ENCODE results near the gene WTAP.
"Not testable (repeated sequence)": the region's sequence is repeated elsewhere in the genome, so short reads cannot be mapped to it uniquely, and the experiment has no call there.

The WTAP gene

GRCh38 chr6:159726918-159727716 is at the start of gene WTAP:
Gene WTAP (plus strand): TSS chr6:159727506. CDS start chr6:159736266, 8,760 bp downstream.
- DNase-seq (ENCODE audit: low read depth in 2 of 2): peak; percentile 92 to 93

DNA sequence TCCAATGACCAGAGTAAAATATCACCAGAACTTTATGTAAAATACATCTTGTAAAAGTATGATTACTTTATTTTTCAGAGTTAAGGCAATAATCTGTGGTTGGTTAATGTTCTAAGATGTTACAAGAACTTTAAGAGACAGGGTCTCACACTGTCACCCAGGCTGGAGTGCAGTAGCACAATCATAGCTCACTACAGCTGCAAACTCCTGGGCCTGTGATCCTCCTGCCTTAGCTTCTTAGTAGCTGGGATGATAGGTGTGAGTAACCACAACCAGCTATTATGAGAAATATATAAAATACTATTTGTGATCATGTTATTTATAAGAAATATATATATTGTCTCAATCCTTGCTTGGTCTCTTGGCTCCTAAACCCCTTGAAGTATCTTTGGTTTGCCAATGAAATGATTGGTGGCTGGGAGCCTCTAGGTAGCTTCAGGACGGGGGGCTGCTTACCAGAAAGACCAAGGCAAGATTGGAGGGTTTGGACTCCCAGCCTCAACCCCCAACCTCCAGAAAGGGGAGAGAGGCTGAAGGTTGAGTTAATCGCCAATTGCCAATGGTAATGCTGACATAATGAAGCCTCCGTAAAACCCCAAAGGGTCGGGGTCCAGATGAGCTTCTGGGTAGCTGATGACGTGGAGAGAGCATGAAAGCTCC is 49.7 kb upstream of the WTAP start:
- no peak for DNase-seq (ENCODE audit: low read depth in 2 of 2)

- no peak for DNase-seq (ENCODE audit: low read depth in 2 of 2)
These were observed 48.7 kb upstream of the WTAP start for GRCh38 chr6:159678574-159678973.

GRCh38 chr6:159679091-159680077 is 47.9 kb upstream of the WTAP start:
- no peak for DNase-seq (ENCODE audit: low read depth in 2 of 2)

DNA sequence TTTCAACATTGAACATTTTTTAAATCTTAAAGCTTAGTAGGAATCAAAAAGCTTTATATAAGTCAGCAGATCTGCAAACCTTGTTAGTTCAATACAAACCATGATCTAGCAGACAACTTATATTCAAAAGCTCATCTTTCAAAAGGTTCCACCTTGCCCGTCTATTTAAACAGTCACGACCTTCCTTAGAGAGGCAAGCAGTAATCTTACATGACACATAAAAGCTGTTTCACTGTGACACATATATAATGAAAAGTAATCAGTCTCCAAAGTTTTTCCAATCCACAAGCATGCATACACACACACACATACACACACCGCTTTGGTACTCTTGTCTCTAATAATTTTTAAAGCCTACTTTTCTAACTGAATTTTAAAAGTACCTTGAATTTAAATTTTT is 47.2 kb upstream of the WTAP start:
- DNase-seq (ENCODE audit: low read depth in 2 of 2): no peak

DNA sequence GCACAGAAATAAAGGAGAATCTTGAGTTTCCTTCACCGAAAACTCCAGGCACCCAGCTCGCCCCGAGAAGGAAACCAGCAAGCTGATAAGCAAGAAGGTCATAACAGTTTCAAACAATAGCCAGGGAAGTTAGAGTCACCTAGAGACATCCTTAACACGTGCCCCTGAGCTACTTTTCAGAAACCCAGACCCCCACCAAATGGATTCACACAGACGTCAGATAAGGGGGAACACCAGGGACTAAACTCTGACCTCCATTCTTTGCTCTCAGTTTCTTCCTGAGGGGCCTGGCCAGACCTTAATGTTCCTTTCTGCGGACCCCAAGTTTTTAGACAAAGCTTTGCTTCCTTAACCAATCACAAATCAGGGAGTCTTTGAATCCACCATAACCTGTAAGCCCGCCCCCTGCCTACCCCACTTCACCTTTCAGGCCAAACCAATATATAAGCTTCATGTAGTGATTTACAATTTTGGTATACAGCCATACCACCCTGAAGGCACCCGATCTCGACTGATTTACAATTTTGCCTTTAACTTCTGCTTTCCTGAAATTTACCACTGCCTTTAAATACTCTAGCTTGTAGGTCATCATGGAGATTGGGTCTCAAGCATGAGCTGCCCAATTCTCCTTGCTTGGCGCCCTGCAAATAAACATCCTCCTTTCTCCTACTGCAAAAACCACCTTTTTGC is 46.0 kb upstream of the WTAP start:
- DNase-seq (ENCODE audit: low read depth in 2 of 2): no peak

GRCh38 chr6:159682295-159682694 is 45.0 kb upstream of the WTAP start:
- DNase-seq (ENCODE audit: low read depth in 2 of 2): no peak

- no peak for DNase-seq (ENCODE audit: low read depth in 2 of 2)
These were observed 44.5 kb upstream of the WTAP start for GRCh38 chr6:159682810-159683209.

- DNase-seq (ENCODE audit: low read depth in 2 of 2): no peak
These were observed 43.3 kb upstream of the WTAP start for GRCh38 chr6:159684013-159684304.

DNA sequence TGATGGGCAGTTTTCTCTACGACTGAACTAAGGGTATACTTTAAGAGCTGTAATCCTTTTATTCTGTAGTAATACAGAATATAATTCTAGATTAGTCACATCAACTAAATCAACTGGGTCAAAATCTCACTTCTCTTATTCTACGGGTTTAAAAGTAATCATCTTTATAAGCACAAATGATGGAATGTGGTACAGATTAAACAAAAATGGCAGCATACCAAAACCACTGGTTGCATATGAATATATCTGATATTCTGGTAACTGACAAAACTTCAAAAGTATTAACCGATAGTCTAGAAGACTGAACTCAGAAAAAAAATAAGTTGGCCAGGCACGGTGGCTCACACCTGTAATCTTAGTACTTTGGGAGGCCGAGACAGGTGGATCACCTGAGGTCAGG is 41.3 kb upstream of the WTAP start:
- DNase-seq (ENCODE audit: low read depth in 2 of 2): no peak

DNA sequence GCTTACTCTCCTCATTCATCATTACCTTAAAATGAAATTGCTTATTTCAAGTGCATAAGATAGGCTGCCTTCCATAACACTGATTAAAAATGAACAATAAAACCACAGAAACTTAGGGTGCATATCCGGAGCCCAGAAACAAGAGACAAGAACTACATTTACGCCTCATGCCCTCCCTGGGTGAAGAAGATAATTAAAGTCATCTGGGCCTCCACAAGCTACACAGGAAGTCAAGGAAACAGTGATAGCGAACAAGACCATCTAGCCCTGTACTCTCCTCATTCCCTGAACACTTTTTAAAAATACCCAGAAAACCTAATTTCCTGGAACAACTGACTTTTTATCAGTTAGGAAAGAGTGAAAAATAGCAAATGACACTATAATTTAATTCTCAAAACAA is 40.6 kb upstream of the WTAP start:
- DNase-seq (ENCODE audit: low read depth in 2 of 2): no peak

GRCh38 chr6:159687341-159687740 is 40.0 kb upstream of the WTAP start:
- no peak for DNase-seq (ENCODE audit: low read depth in 2 of 2)

DNA sequence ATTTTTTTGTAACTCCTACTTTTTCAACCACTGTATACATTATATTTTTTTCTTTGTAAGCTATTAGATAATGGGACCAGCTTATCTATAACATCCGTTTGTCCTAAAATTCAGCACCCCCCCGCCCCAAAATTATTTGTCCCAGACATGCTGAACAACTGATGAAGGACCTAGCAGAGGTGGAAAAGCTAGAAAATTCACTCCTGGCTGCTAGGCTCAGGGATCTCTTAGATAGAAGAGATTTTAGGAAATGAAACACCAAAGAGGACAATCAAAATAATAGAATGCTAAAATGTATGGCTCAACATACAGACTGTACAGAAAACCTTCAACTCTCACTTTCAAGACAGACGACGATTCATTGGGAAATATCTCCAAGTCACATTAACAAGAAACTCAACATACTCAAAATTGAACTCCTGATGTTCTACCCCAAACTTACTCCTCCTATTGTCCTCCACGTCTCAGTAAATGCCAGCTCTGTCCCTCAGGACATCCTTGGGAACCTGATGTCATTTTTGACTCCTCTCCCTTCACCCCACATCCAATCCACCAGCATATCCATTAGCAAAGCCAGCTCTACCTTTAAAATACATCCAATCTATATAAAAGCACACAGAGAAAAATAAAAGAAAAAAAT is 38.9 kb upstream of the WTAP start:
- DNase-seq (ENCODE audit: low read depth in 2 of 2): no peak

DNA sequence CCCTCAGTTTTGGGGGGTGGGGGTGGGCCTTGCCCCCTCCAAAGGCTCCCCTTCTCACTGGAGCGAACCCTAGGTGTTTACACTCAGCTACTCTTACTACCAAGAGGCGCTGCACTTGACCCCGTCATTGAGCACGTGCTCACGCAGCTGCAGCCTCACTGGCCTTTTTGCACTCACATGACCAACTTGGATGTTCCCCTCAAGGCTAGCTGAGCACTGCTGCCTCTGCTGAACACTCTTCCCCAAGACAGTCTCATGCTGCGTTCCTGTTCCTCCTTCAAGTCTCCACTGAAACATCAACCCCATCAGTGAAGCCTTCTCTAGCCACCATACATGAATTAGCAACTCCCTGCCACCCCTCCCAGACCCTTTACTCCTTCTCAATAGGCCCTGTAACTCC is 38.3 kb upstream of the WTAP start:
- no peak for DNase-seq (ENCODE audit: low read depth in 2 of 2)

- DNase-seq (ENCODE audit: low read depth in 2 of 2): not testable (repeated sequence)
These were observed 37.2 kb upstream of the WTAP start for GRCh38 chr6:159690135-159690534.

- no peak for DNase-seq (ENCODE audit: low read depth in 2 of 2)
These were observed 36.0 kb upstream of the WTAP start for GRCh38 chr6:159691133-159691962.

GRCh38 chr6:159691963-159692287 is 35.4 kb upstream of the WTAP start:
- no peak for DNase-seq (ENCODE audit: low read depth in 2 of 2)

DNA sequence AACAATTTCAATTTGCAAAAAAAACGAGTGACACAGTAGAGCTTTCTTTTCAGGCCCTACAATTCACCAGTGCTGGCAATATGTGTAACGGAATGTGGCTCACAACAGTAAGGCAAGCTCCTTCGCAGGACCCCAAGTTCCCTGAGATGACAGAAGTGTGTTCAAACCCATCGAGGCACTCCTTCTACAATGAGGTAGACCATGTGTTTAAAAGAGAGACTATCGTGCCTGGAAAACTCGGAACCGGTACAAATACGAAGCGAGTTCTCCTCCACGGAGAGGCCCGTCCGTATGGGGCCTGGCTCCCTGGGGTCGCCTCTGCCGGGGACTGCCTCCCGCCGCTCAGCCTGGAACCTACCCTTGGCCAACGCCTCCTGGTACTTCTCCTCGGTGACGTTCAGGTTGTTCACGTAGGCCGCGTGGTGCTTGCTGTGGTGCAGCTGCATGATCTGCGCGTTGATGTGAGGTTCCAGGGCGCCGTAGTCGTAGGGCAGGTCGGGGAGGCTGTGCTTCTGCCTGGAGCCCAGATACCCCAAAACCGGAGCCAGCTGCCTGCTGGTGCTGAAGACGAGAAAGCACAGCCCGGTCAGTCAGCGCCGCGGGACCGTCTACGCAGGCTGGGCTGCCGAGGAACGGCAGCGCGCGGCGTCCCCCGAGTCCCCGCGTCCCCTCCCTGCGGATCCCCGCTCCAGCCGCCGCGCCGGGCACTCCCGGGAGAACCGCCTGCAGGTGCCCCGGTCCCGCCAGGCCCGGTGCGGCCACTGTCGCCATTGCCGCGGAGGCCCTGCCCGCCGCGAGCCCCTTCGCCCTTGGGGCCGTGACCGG is 34.8 kb upstream of the WTAP start:
- peak; percentile 14 to 29 for DNase-seq (ENCODE audit: low read depth in 2 of 2)

- peak; percentile 57 to 62 for DNase-seq (ENCODE audit: low read depth in 2 of 2)
These were observed 34.0 kb upstream of the WTAP start, which contains the start of gene SOD2 for GRCh38 chr6:159693128-159693893. Gene SOD2 (minus strand): TSS chr6:159693241. CDS start chr6:159693167, 74 bp downstream.

Data from stimulated activated CD8-positive, alpha-beta memory T cell treated with anti-CD3 and anti-CD28 coated beads, Interleukin-7, amount 100 ng/mL, for 1 hour (primary cell).